ENCODE measurements around the gene PRSS3.
"Not testable (repeated sequence)": the region's sequence is repeated elsewhere in the genome, so short reads cannot be mapped to it uniquely, and the experiment has no call there.

DNA sequence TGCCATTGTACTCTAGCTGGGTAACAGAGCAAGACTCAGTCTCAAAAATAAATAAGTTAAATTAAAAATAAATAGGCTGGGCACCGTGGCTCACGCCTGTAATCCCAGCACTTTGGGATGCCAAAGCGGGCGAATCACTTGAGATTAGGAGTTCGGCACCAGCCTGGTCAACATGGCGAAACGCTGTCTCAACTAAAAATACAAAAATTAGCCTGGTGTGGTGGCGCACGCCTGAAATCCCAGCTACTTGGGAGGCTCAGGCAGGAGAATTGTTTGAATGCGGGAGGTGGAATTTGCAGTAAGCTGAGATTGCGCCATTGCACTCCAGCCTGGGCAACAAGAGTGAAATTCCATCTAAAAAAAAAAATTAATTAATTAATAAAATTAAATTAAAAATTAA, 31.9 kb downstream of the PRSS3 start:
- TF ChIP-seq, protein P1, sequence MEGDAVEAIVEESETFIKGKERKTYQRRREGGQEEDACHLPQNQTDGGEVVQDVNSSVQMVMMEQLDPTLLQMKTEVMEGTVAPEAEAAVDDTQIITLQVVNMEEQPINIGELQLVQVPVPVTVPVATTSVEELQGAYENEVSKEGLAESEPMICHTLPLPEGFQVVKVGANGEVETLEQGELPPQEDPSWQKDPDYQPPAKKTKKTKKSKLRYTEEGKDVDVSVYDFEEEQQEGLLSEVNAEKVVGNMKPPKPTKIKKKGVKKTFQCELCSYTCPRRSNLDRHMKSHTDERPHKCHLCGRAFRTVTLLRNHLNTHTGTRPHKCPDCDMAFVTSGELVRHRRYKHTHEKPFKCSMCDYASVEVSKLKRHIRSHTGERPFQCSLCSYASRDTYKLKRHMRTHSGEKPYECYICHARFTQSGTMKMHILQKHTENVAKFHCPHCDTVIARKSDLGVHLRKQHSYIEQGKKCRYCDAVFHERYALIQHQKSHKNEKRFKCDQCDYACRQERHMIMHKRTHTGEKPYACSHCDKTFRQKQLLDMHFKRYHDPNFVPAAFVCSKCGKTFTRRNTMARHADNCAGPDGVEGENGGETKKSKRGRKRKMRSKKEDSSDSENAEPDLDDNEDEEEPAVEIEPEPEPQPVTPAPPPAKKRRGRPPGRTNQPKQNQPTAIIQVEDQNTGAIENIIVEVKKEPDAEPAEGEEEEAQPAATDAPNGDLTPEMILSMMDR (IDR thresholded peaks at IDR 0.05 in 2 of 3, conservative IDR thresholded peaks at IDR 0.05 in 1 of 3; ENCODE audit: borderline replicate concordance in 1 of 3, insufficient read depth in 1 of 3, low read depth in 2 of 3, low read length in 2 of 3): not testable (repeated sequence)
- TF ChIP-seq POLR2A (IDR thresholded peaks at IDR 0.05; ENCODE audit: borderline replicate concordance, extremely low read depth, insufficient read depth, insufficient read length); POLR2AphosphoS5 (IDR thresholded peaks at IDR 0.05; ENCODE audit: low read depth, low read length); JUND (IDR thresholded peaks at IDR 0.05); ATF3 (IDR thresholded peaks at IDR 0.05); RAD21 (IDR thresholded peaks at IDR 0.05; ENCODE audit: low read depth); ZNF274 (IDR thresholded peaks at IDR 0.05; ENCODE audit: low read depth, low read length); EZH2phosphoT487 (IDR thresholded peaks at IDR 0.05; ENCODE audit: borderline replicate concordance); MAX (IDR thresholded peaks at IDR 0.05); EZH2 (IDR thresholded peaks at IDR 0.05); ZFX (IDR thresholded peaks at IDR 0.05); TCF7L2 (IDR thresholded peaks at IDR 0.05; ENCODE audit: borderline replicate concordance, extremely low read depth, insufficient read depth, insufficient read length): not testable (repeated sequence)
- TF ChIP-seq, protein P2, sequence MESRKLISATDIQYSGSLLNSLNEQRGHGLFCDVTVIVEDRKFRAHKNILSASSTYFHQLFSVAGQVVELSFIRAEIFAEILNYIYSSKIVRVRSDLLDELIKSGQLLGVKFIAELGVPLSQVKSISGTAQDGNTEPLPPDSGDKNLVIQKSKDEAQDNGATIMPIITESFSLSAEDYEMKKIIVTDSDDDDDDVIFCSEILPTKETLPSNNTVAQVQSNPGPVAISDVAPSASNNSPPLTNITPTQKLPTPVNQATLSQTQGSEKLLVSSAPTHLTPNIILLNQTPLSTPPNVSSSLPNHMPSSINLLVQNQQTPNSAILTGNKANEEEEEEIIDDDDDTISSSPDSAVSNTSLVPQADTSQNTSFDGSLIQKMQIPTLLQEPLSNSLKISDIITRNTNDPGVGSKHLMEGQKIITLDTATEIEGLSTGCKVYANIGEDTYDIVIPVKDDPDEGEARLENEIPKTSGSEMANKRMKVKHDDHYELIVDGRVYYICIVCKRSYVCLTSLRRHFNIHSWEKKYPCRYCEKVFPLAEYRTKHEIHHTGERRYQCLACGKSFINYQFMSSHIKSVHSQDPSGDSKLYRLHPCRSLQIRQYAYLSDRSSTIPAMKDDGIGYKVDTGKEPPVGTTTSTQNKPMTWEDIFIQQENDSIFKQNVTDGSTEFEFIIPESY (IDR thresholded peaks at IDR 0.05; ENCODE audit: extremely low read depth, insufficient replicate concordance, low read length): not testable (repeated sequence)
- TF ChIP-seq, protein P3, sequence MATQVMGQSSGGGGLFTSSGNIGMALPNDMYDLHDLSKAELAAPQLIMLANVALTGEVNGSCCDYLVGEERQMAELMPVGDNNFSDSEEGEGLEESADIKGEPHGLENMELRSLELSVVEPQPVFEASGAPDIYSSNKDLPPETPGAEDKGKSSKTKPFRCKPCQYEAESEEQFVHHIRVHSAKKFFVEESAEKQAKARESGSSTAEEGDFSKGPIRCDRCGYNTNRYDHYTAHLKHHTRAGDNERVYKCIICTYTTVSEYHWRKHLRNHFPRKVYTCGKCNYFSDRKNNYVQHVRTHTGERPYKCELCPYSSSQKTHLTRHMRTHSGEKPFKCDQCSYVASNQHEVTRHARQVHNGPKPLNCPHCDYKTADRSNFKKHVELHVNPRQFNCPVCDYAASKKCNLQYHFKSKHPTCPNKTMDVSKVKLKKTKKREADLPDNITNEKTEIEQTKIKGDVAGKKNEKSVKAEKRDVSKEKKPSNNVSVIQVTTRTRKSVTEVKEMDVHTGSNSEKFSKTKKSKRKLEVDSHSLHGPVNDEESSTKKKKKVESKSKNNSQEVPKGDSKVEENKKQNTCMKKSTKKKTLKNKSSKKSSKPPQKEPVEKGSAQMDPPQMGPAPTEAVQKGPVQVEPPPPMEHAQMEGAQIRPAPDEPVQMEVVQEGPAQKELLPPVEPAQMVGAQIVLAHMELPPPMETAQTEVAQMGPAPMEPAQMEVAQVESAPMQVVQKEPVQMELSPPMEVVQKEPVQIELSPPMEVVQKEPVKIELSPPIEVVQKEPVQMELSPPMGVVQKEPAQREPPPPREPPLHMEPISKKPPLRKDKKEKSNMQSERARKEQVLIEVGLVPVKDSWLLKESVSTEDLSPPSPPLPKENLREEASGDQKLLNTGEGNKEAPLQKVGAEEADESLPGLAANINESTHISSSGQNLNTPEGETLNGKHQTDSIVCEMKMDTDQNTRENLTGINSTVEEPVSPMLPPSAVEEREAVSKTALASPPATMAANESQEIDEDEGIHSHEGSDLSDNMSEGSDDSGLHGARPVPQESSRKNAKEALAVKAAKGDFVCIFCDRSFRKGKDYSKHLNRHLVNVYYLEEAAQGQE (IDR thresholded peaks at IDR 0.05; ENCODE audit: low read depth): not testable (repeated sequence)
